Measurements from ENCODE around the gene CCDC12. TPM values are rescaled to one million over a fixed set of nuclear protein-coding genes. Genes with fewer than 3 reads are reported as not detected.
"Not testable (repeated sequence)": the region's sequence is repeated elsewhere in the genome, so short reads cannot be mapped to it uniquely, and the experiment has no call there.

Gene CCDC12
- total RNA-seq, 1 experiment from 2014 or later, result 27.0 TPM

DNA sequence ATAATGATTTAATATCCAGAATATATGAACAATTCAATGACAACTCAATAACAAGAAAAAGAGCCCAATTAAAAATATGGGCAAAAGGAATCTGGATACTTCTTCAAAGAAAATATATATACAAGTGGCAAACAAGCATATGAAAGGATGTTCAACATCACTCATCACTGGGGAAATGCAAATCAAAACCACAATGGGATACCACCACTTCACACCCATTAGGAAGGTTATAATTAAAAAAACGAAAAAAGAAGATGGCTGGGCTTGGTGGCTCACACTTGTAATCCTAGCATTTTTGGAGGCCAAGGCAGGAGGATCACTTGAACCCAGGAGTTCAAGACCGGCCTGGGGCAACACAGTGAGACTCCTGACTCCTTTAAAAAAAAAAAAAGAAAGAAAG is 4.1 kb downstream of the CCDC12 start:
- Histone ChIP-seq H3K9me3 (replicated peaks) (no peaks in the 10 kb centered on the region), H3K4me3 (no peak overlapping the region), H3K27ac (no peak overlapping the region), H3K4me1 (replicated peaks) (peaks cover 8% of the 10 kb centered on the region), H3K27me3 (replicated peaks) (no peaks in the 10 kb centered on the region), H3K36me3 (peaks cover 17% of the 10 kb centered on the region)
- DNase-seq (ENCODE audit: low read depth in 1 of 2, low spot score in 2 of 2), result no peak

DNA sequence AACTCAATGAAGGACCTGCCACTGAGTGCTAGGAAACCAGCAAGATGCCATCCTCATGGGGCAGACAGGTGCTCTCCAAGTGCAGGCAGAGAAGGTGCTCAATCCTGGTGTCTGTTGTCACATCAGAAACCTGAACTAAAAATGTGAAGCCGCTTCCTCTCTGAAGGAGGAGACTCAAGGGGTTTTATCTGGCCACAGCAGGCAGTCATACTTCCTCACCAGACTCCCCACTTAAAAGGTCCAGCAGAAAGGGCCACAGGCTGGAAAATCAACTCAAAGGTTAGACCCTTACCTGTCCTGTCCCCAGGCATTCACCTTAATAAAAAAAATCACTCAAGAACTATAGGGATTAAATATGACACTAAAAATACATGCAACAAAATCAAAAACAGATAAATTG is 4.8 kb downstream of the CCDC12 start:
- no peak overlapping the region for H3K4me3 ChIP-seq
- no peak overlapping the region for H3K27ac ChIP-seq
- peaks cover 17% of the 10 kb centered on the region for H3K36me3 ChIP-seq
- H3K27me3 ChIP-seq (replicated peaks), result no peaks in the 10 kb centered on the region
- DNase-seq (ENCODE audit: low read depth in 1 of 2, low spot score in 2 of 2), result no peak
- 0 out of 2 replicates have a peak, but pooled peaks cover 3% of the 10 kb centered on the region for H3K4me1 ChIP-seq (replicated peaks)
- H3K9me3 ChIP-seq (replicated peaks), result no peaks in the 10 kb centered on the region

DNA sequence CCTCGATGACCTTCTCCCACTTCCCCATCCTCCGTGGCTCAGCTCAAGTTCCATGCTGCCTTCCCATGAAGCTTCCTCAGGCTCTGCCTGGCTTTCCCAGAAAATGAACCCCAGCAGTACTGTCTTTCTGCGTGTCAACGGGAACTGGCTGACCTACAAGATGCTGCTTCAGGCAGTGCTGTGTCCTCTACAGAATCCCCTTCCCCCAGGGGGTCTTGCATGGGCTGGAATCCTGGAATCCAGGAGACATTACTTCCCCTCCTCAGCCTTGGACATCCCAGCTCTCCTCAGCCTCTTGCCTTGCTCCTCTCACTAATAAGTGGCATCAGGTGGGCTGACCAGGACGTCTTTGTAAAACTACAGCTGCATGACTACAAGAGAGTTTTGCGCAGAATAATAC is 5.4 kb downstream of the CCDC12 start:
- Histone ChIP-seq H3K36me3 (peaks cover 12% of the 10 kb centered on the region), H3K4me1 (replicated peaks) (0 out of 2 replicates have a peak, but pooled peaks cover 3% of the 10 kb centered on the region), H3K27me3 (replicated peaks) (no peaks in the 10 kb centered on the region), H3K27ac (no peak overlapping the region), H3K4me3 (no peak overlapping the region), H3K9me3 (replicated peaks) (no peaks in the 10 kb centered on the region)
- DNase-seq (ENCODE audit: low read depth in 1 of 2, low spot score in 2 of 2), result no peak

DNA sequence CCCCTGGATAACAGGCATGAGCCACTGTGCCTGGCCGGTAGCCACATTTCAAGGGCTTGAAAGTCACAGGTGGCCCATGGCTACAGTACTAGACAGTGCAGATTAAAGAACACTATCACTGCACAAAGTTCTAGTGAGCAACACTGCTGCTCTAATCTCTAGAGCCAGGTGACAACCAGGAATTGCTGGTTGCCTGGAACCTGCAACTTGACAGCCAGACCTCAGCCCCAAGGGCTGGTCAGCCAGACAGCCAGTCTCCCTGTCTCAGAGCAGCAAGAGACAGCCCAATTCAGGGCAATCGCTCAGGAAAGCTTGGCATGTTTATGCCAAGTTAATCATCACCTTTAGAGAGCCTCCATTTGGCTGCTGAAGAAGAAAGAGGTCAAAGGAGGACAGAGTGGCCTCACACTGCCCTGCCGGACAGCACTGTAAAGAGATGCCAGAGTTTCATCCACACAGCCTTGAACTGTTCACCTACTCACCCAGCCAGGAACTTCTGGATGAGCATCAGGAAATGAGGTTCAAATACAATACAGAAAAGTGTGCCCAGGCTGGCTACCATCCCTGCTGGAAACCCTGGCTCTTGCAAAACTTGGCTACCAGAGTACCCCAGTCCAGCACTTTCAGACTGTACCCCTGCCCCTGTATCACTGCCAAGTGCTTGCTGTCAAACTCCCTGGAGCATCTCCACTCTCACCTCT is 6.0 kb downstream of the CCDC12 start:
- no peaks in the 10 kb centered on the region for H3K9me3 ChIP-seq (replicated peaks)
- no peak overlapping the region for H3K27ac ChIP-seq
- H3K27me3 ChIP-seq (replicated peaks), result no peaks in the 10 kb centered on the region
- no peak for DNase-seq (ENCODE audit: low read depth in 1 of 2, low spot score in 2 of 2)
- H3K4me1 ChIP-seq (replicated peaks), result 0 out of 2 replicates have a peak, but pooled peaks cover under 1% of the 10 kb centered on the region
- no peak overlapping the region for H3K4me3 ChIP-seq
- H3K36me3 ChIP-seq, result peaks cover 10% of the 10 kb centered on the region

DNA sequence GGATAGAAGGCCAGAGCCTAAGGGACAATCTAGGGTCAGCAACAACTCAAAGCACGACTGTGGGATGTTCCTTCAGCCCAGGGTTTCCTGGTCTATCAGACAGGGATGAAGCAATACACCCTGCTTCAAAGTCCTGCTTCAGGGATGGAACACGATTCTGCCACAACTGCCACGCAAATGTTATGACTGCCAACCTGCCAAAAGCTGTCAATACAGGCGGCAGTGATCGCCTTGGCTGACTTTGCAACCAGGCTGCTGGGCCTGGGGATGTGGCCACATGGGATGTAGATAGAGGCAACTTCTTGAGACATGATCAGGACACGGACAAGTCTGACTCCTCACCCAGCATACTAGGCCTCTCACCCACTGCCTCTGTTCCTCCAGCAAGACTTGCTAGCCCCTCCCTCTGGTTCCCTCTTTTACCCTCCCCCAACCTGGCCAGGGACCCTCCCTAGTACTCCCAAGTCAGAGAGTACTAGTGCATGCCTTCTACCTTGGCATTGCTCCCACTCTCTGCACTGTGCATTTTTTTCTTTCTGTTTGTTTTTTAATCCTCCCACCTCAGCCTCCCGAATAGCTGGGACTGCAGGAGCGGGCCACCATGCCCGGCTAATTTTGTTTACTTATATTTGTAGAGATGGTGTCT is 7.6 kb downstream of the CCDC12 start:
- Histone ChIP-seq H3K4me3 (no peak overlapping the region), H3K4me1 (replicated peaks) (no peaks in the 10 kb centered on the region), H3K27me3 (replicated peaks) (no peaks in the 10 kb centered on the region), H3K27ac (no peak overlapping the region), H3K36me3 (peaks cover 6% of the 10 kb centered on the region), H3K9me3 (replicated peaks) (no peaks in the 10 kb centered on the region)
- DNase-seq (ENCODE audit: low read depth in 1 of 2, low spot score in 2 of 2), result no peak

DNA sequence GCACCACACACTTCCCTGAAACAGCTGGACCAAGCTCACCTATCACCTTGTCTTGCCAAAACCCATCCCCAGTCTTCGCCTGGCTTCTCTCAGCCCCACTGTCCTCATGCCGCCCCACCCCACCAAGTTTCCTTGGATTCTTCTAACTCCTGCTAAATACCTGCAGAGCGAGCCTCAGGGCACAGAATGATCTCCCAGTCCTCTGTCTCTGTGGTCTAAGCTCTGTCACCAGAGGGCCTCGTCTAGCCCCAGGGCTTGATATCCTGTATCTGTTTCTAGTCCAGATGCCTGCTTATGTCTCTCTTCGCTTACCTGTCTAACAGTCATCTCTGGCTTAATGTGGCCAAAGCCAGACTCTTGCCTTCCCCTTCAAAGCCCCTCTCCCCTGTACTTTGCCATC is 9.7 kb downstream of the CCDC12 start:
- Histone ChIP-seq H3K9me3 (replicated peaks) (no peaks in the 10 kb centered on the region), H3K27me3 (replicated peaks) (no peaks in the 10 kb centered on the region), H3K36me3 (peaks cover 4% of the 10 kb centered on the region), H3K4me1 (replicated peaks) (no peaks in the 10 kb centered on the region), H3K4me3 (no peak overlapping the region), H3K27ac (no peak overlapping the region)
- DNase-seq (ENCODE audit: low read depth in 1 of 2, low spot score in 2 of 2), result no peak

DNA sequence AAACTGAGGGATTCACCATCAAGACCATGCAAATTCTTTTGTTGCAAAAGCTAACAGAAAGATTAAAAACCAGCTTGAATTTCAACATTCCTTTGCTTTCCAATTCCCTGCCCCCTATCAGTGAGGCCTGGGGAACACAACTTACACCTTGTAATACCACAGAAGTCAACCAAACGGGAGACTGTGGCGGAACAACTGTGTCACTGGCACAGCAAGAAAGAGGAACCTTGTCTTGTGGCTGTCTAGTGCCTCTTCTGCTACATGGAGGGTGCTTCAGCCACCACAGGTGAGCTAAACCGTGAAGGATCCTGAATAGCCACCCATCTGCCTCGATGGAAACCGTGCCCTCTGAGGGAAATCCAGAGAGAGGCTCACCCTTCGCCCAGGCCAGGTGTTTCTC is 11.4 kb downstream of the CCDC12 start:
- no peak overlapping the region for H3K27ac ChIP-seq
- no peak overlapping the region for H3K4me3 ChIP-seq

DNA sequence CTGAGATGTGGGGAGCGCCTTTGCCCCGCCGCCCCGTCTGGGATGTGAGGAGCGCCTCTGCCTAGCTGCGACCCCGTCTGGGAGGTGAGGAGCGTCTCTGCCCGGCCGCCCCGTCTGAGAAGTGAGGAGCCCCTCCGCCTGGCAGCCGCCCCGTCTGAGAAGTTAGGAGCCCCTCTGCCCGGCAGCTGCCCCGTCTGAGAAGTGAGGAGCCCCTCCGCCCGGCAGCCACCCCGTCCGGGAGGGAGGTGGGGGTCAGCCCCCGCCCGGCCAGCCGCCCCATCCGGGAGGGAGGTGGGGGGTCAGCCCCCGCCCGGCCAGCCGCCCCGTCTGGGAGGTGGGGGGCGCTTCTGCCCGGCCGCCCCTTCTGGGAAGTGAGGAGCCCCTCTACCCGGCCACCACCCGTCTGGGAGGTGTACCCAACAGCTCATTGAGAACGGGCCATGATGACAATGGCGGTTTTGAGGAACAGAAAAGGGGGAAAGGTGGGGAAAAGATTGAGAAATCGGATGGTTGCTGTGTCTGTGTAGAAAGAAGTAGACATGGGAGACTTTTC is 12.4 kb downstream of the CCDC12 start:
- H3K36me3 ChIP-seq; H3K4me3 ChIP-seq; H3K9me3 ChIP-seq (replicated peaks); DNase-seq (ENCODE audit: low read depth in 1 of 2, low spot score in 2 of 2); H3K27ac ChIP-seq; H3K27me3 ChIP-seq (replicated peaks); H3K4me1 ChIP-seq (replicated peaks): not testable (repeated sequence)

More for the DNA sequence above, 11.4 kb downstream of the CCDC12 start:
- no peaks in the 10 kb centered on the region for H3K4me1 ChIP-seq (replicated peaks)
- no peak for DNase-seq (ENCODE audit: low read depth in 1 of 2, low spot score in 2 of 2)
- no peaks in the 10 kb centered on the region for H3K9me3 ChIP-seq (replicated peaks)
- H3K27me3 ChIP-seq (replicated peaks), result no peaks in the 10 kb centered on the region
- H3K36me3 ChIP-seq, result peaks cover 4% of the 10 kb centered on the region

DNA sequence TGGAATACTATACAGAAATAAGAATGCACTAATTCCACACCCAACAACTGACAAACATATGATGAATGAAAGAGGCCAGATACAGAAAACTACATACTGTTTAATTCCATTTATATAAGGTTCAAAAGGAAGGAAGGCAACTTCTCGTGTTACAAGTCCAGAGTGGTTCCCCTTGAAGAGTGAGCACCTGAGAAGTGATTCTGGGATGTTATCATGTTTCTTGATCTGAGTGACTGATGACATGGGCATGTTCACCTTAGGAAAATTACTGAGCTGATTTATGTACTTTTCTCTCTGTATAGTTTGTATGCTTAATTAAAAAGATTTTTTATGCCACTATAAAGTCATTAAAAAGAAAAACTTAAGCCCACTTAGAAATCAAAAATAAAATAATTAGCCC is 13.6 kb downstream of the CCDC12 start:
- no peaks in the 10 kb centered on the region for H3K9me3 ChIP-seq (replicated peaks)
- H3K4me3 ChIP-seq, result no peak overlapping the region
- no peaks in the 10 kb centered on the region for H3K27me3 ChIP-seq (replicated peaks)
- no peak overlapping the region for H3K27ac ChIP-seq
- DNase-seq (ENCODE audit: low read depth in 1 of 2, low spot score in 2 of 2), result no peak
- H3K36me3 ChIP-seq, result no peaks in the 10 kb centered on the region
- no peaks in the 10 kb centered on the region for H3K4me1 ChIP-seq (replicated peaks)

DNA sequence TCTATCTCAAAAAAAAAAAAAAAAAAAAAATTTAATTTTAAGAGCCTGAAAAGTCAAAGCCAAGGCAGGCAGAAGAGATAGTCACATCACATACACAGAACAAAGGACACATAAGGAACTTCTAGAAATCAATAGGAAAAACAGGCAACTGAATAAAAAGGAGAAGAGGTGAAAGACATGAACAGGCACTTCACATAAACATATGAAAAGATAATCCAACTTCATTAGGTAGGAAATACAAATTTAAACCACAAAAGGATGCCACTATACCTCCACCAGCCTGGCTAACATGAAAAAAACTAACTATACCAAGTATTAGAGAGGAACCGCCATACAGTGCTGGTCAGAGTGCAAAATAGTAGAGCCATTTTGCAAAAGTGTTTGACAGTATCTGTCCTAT is 14.1 kb downstream of the CCDC12 start:
- Histone ChIP-seq H3K27me3 (replicated peaks) (no peaks in the 10 kb centered on the region), H3K9me3 (replicated peaks) (no peaks in the 10 kb centered on the region), H3K27ac (no peak overlapping the region), H3K4me3 (no peak overlapping the region), H3K36me3 (no peaks in the 10 kb centered on the region), H3K4me1 (replicated peaks) (no peaks in the 10 kb centered on the region)
- no peak for DNase-seq (ENCODE audit: low read depth in 1 of 2, low spot score in 2 of 2)

DNA sequence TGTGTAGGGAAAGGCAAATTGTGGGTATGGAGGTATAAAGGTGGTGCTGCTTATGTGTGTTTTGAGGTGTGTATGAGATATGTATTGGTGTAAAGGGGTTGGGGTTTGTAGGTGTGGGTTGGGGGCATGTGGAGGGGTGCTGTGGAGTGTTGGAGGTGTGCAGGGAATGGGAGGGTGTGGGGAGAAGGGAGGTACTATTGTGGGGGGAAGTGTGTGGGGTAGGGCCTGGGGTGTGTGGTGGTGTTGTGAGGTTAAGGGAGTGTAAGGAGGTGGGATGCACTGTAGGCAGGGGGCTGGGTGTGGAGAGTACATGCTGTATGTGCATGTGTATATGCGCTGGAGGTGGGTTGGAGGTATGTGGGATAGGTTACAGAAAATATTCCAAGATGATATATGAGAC is 15.7 kb downstream of the CCDC12 start:
- Histone ChIP-seq H3K4me3 (no peak overlapping the region), H3K27ac (no peak overlapping the region), H3K9me3 (replicated peaks) (no peaks in the 10 kb centered on the region), H3K4me1 (replicated peaks) (no peaks in the 10 kb centered on the region), H3K27me3 (replicated peaks) (no peaks in the 10 kb centered on the region), H3K36me3 (no peaks in the 10 kb centered on the region)
- no peak for DNase-seq (ENCODE audit: low read depth in 1 of 2, low spot score in 2 of 2)

DNA sequence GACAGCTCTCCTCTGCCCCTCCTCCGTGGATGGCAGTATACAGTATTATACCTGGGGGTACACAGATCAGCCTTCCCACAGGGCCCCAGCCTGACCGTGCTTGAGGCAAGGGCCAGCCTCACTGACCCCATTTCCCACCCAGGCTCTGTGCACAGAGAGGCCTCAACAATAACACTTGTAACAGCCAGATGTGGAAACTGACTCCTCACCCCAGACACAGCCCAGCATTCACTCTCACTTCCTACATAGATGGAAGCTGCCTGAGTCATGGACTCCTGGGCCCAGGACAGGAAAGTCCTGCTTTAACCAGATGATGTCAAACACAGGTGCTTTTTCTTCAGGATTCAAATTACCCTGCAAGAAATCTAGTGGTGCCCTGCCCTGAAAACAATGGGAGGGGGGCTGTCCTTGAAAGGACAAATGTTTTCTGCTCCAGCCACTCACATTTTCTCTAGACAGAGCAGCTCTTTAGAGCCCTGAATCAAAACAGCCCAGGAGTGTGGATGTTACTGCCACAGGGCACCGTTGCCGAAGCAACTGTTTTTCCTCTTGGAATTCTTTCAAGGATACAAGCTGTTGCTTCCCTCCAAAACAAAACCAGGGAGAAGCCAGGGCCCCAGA is 16.4 kb downstream of the CCDC12 start:
- Histone ChIP-seq H3K27me3 (replicated peaks) (no peaks in the 10 kb centered on the region), H3K4me1 (replicated peaks) (no peaks in the 10 kb centered on the region), H3K9me3 (replicated peaks) (no peaks in the 10 kb centered on the region), H3K36me3 (no peaks in the 10 kb centered on the region), H3K4me3 (no peak overlapping the region), H3K27ac (no peak overlapping the region)
- no peak for DNase-seq (ENCODE audit: low read depth in 1 of 2, low spot score in 2 of 2)

DNA sequence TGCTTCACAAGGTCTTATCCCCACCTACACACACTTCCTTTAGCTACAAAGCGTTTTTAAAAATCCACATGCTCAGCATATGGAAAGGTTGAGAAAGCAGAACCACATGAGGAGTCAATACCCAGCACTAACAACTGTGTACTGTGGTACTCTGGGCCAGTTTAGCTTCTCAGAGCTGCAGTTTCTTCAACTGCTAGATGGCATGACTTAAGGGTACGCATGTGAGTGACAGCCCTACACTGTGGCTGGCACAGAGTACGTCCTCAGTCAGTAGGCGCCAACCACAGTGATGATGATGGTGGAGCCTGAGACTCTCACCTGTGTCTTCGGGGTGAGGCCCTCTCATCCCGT is 17.4 kb downstream of the CCDC12 start:
- H3K36me3 ChIP-seq, result no peaks in the 10 kb centered on the region
- no peak for DNase-seq (ENCODE audit: low read depth in 1 of 2, low spot score in 2 of 2)
- H3K9me3 ChIP-seq (replicated peaks), result no peaks in the 10 kb centered on the region
- H3K27me3 ChIP-seq (replicated peaks), result no peaks in the 10 kb centered on the region
- H3K27ac ChIP-seq, result no peak overlapping the region
- H3K4me3 ChIP-seq, result no peak overlapping the region
- H3K4me1 ChIP-seq (replicated peaks), result no peaks in the 10 kb centered on the region

DNA sequence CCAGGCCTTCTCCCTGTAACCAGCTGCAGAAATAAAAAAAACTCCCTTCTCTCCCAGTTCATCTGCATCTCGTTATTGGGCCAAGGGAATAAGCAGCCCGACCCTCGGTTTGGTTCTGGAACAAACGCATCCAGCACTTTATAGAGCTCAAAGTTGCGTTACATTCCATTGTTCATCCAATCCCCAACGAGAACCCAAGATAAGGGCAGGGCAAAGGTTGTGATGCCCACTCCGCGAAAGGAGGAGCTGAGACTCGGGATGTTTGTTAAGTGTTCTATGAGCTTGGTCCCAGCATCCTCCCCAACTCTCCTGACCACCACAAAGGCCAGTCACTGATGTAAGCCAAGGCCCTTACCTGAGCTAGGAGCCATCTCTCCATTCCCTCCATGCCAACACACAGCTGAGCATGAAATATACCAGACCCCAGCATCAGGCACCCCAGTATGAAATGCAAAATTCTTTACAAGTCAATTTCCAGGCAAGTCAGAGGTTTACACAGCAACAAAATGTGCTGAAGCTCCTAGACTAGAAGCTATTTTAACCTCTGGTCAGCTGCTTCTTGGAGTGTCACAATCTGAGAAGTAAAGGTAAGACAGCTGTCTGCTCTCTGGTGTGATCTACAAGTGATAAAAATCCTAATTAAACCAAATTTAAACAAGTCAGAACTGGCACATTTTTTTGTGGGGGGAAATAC is 17.9 kb downstream of the CCDC12 start:
- no peak overlapping the region for H3K4me3 ChIP-seq
- H3K9me3 ChIP-seq (replicated peaks), result no peaks in the 10 kb centered on the region
- H3K27me3 ChIP-seq (replicated peaks), result no peaks in the 10 kb centered on the region
- H3K4me1 ChIP-seq (replicated peaks), result no peaks in the 10 kb centered on the region
- H3K27ac ChIP-seq, result no peak overlapping the region
- no peaks in the 10 kb centered on the region for H3K36me3 ChIP-seq
- no peak for DNase-seq (ENCODE audit: low read depth in 1 of 2, low spot score in 2 of 2)
